ENCODE results near the gene TNS3. TPM values are rescaled to one million over a fixed set of nuclear protein-coding genes. Genes with fewer than 3 reads are reported as not detected.

The TNS3 gene
- total RNA-seq, 1 experiment from 2014 or later = 9.5 TPM

- Histone ChIP-seq H3K23ac (ENCODE audit: insufficient read length, low read depth, low read length) (no peak overlapping the region), H3K27me3 (ENCODE audit: insufficient read depth, low read length) (no peaks in the 10 kb centered on the region), H3K9ac (ENCODE audit: extremely low read depth, insufficient read length, low read length) (no peak overlapping the region), H3K9me3 (ENCODE audit: control insufficient read depth, low read depth, low read length) (no peaks in the 10 kb centered on the region), H3K27ac (ENCODE audit: insufficient read length, low read depth, low read length) (no peak overlapping the region), H3K23me2 (ENCODE audit: insufficient read length, low read depth, low read length, poor library complexity, severe bottlenecking) (no peaks in the 10 kb centered on the region), H2AFZ (ENCODE audit: low read length) (no peak overlapping the region), H3K4ac (ENCODE audit: low read depth, low read length) (no peak overlapping the region), H3K18ac (ENCODE audit: insufficient read length, low read depth, low read length) (no peak overlapping the region), H2BK20ac (ENCODE audit: low read depth, low read length, poor library complexity, severe bottlenecking) (no peak overlapping the region), H3K79me1 (ENCODE audit: insufficient read depth, low read depth, low read length, poor library complexity, severe bottlenecking) (no peaks in the 10 kb centered on the region), H2BK15ac (ENCODE audit: low read depth, low read length) (no peak overlapping the region), H2AK5ac (ENCODE audit: insufficient read length, low read length) (no peak overlapping the region), H2BK120ac (ENCODE audit: low read depth, low read length, poor library complexity, severe bottlenecking) (no peak overlapping the region), H2BK12ac (ENCODE audit: insufficient read length, low read depth, low read length) (no peak overlapping the region), H3K4me1 (ENCODE audit: insufficient read depth, low read length) (no peaks in the 10 kb centered on the region), H4K8ac (replicated peaks; ENCODE audit: insufficient read length, low read depth, low read length) (no peak overlapping the region), H4K5ac (ENCODE audit: insufficient read length, low read depth, low read length) (no peak overlapping the region), H3K4me2 (ENCODE audit: insufficient read depth, insufficient read length, low read length) (no peak overlapping the region), H4K20me1 (ENCODE audit: control insufficient read depth, insufficient read depth, insufficient read length) (no peaks in the 10 kb centered on the region), H3K14ac (ENCODE audit: insufficient read depth, low read length) (no peak overlapping the region), H3T11ph (ENCODE audit: low read length) (no peak overlapping the region), H2BK5ac (ENCODE audit: insufficient read length, low read length) (no peak overlapping the region), H3K56ac (ENCODE audit: insufficient read length, low read depth, low read length) (no peak overlapping the region), H4K91ac (ENCODE audit: insufficient read length, low read depth, low read length) (no peak overlapping the region), H3K79me2 (ENCODE audit: insufficient read depth, low read length) (no peaks in the 10 kb centered on the region)
- Mint-ChIP-seq H3K4me1 (peaks cover 0 to 19% of the 10 kb centered on the region in 2 experiments; a peak in 2 of 4 replicates), H3K27me3 (ENCODE audit: low read depth) (peaks cover 6% of the 10 kb centered on the region), H3K4me3 (no peak overlapping the region), H3K27ac (no peak overlapping the region), H3K9me3 (no peaks in the 10 kb centered on the region), H3K36me3 (ENCODE audit: insufficient read depth in 1 of 3, low read depth in 3 of 3) (no peaks in the 10 kb centered on the region)
- TF ChIP-seq CTCF (conservative IDR thresholded peaks at IDR 0.05) = no peak
- no peak for DNase-seq
- no CpG with 5 or more reads among the region's 9 CpGs for WGBS (ENCODE audit: extremely low coverage, insufficient read length, low lambda C conversion rate)
Measured at GRCh38 chr7:47448971-47449370, 132.9 kb downstream of the TNS3 start.
